HCT116 (cell line): ENCODE measurements around the gene KIRREL3. TPM values are rescaled to one million over a fixed set of nuclear protein-coding genes. Genes with fewer than 3 reads are reported as not detected.

ENCODE experiments used
- ATAC-seq: fragments of 200-7000 bp; cut with Tn5 transposase; 2 replicates; pipeline ENCODE4 v1.9.1; 2020; ENCODE audit warnings: mild to moderate bottlenecking, moderate library complexity
- BruUV-seq: library from RNA; stranded (reverse); fragments of 400-500 nt; replicated peaks from 2 replicates; lab custom pipeline; 2021; lab: Mats Ljungman, UMichigan
- CTCF ChIA-PET: fragments of 300-600 bp; sonication (Branson Sonifier 250); formaldehyde crosslinking; loops from one replicate; lab custom pipeline; 2021; ENCODE audit warnings: antibody characterized with exemption; lab: Charles Lee
- POLR2A ChIA-PET: fragments of 300-600, 350-600 bp; sonication (Branson Sonifier 250); formaldehyde crosslinking; loops from one replicate; lab custom pipeline; 2021; ENCODE audit warnings: antibody characterized with exemption; lab: Charles Lee
- RAD21 ChIA-PET, 2 experiments: fragments of 300-600 bp; sonication (Branson Sonifier 250); formaldehyde crosslinking; loops; one replicate each; lab custom pipeline; 2023; ENCODE audit warnings: low total read pairs in 2 of 2; ENCODE audit not compliant: uncharacterized antibody in 2 of 2, unreplicated experiment in 2 of 2, low non-redundant PET in 1 of 2; lab: Charles Lee
- DNase-seq: peaks from one replicate; pipeline ENCODE4 v3.0.0-alpha.2; 2010; ENCODE audit warnings: low read depth, low spot score
- H2AFZ ChIP-seq: fragments of 200-600 bp; shearing (Covaris generic), sonication (generic); 2 replicates; pipeline ENCODE4 v1.6.1; 2017; ENCODE audit warnings: low read depth, mixed run types, mixed read lengths, antibody characterized with exemption, low read length; ENCODE audit not compliant: poor library complexity, severe bottlenecking
- H3K27ac ChIP-seq: 2 replicates; pipeline ENCODE4 v1.5.1; 2012; ENCODE audit warnings: low read depth, low read length
- H3K27me3 ChIP-seq: fragments of 200-600 bp; sonication (generic); 2 replicates; pipeline ENCODE4 v1.6.1; 2016; ENCODE audit warnings: mixed run types, low read length, mixed read lengths; ENCODE audit not compliant: insufficient read depth
- H3K36me3 ChIP-seq, 2 experiments: fragments of 200-500 bp in 1 of 2; fragments of 200-600 bp in 1 of 2; sonication (Bioruptor generic) in 1 of 2; sonication (generic) in 1 of 2; 2 replicates each; pipeline versions ENCODE4 v1.5.1 to v1.6.1; 2014 to 2016; ENCODE audit warnings: low read length in 2 of 2, inconsistent platforms in 1 of 2, mixed read lengths in 1 of 2, mixed run types in 1 of 2; ENCODE audit not compliant: insufficient read depth in 2 of 2, control insufficient read depth in 1 of 2
- H3K4me1 ChIP-seq, 2 experiments: fragments of 200-600 bp in 1 of 2; sonication (generic) in 1 of 2; 2 replicates each; pipeline versions ENCODE4 v1.5.1 to v1.6.1; 2012 to 2017; ENCODE audit warnings: low read length in 2 of 2, inconsistent platforms in 1 of 2, mild to moderate bottlenecking in 1 of 2, mixed read lengths in 1 of 2, mixed run types in 1 of 2, moderate library complexity in 1 of 2; ENCODE audit not compliant: insufficient read depth in 2 of 2, control insufficient read depth in 1 of 2
- H3K4me2 ChIP-seq: fragments of 200-600 bp; sonication (generic); 2 replicates; pipeline ENCODE4 v1.6.1; 2017; ENCODE audit warnings: mixed run types, low read length, mixed read lengths
- H3K4me3 ChIP-seq, 2 experiments: fragments of 200-600 bp in 1 of 2; sonication (generic) in 1 of 2; replicated peaks in 1 of 2; 2 replicates each; pipeline ENCODE4 v1.5.1; 2011 to 2016; ENCODE audit warnings: low read length in 2 of 2, control low read depth in 1 of 2, low read depth in 1 of 2, mild to moderate bottlenecking in 1 of 2, mixed read lengths in 1 of 2, mixed run types in 1 of 2
- H3K79me2 ChIP-seq: fragments of 200-600 bp; sonication (generic); 2 replicates; pipeline ENCODE4 v1.6.1; 2017; ENCODE audit warnings: mild to moderate bottlenecking, mixed run types, low read length, moderate library complexity, mixed read lengths; ENCODE audit not compliant: insufficient read depth
- H3K9ac ChIP-seq: fragments of 200-600 bp; sonication (generic); 2 replicates; pipeline ENCODE4 v1.6.1; 2016; ENCODE audit warnings: low read length, mixed read lengths
- H3K9me2 ChIP-seq: fragments of 200-600 bp; sonication (generic), shearing (Covaris generic); 2 replicates; pipeline ENCODE4 v1.6.1; 2017; ENCODE audit warnings: mixed run types, mild to moderate bottlenecking, moderate library complexity; ENCODE audit not compliant: insufficient read depth
- H3K9me3 ChIP-seq, 2 experiments: fragments of 200-500 bp in 1 of 2; fragments of 200-600 bp in 1 of 2; sonication (Bioruptor generic) in 1 of 2; sonication (generic) in 1 of 2; 2 replicates each; pipeline ENCODE4 v1.6.1; 2014 to 2017; ENCODE audit warnings: low read length in 2 of 2, mixed read lengths in 2 of 2, inconsistent platforms in 1 of 2, low read depth in 1 of 2, mild to moderate bottlenecking in 1 of 2, mixed run types in 1 of 2, moderate library complexity in 1 of 2; ENCODE audit not compliant: control insufficient read depth in 1 of 2, insufficient read depth in 1 of 2
- H4K20me1 ChIP-seq: fragments of 200-600 bp; sonication (generic), shearing (Covaris generic); 2 replicates; pipeline ENCODE4 v1.6.1; 2017; ENCODE audit warnings: mixed run types, mild to moderate bottlenecking, moderate library complexity; ENCODE audit not compliant: insufficient read depth
- CEBPB ChIP-seq: IDR thresholded peaks from 2 replicates; pipeline ENCODE4 v1.6.1; 2012; ENCODE audit warnings: low read depth
- ELF1 ChIP-seq: IDR thresholded peaks from 2 replicates; pipeline ENCODE4 v1.6.1; 2012; ENCODE audit warnings: low read depth, borderline replicate concordance
- EZH2 ChIP-seq: fragments of 200-600 bp; sonication (generic); IDR thresholded peaks from 2 replicates; pipeline ENCODE4 v1.6.1; 2017; ENCODE audit warnings: antibody characterized with exemption, mixed run types
- FOSL1 ChIP-seq: IDR thresholded peaks from 2 replicates; pipeline ENCODE4 v1.6.1; 2012; ENCODE audit warnings: low read depth
- POLR2A ChIP-seq: IDR thresholded peaks from 2 replicates; pipeline ENCODE4 v1.7.0; 2011; ENCODE audit warnings: borderline replicate concordance; ENCODE audit not compliant: insufficient read depth, insufficient read length; ENCODE audit errors: extremely low read depth
- SP1 ChIP-seq: IDR thresholded peaks from 2 replicates; pipeline ENCODE4 v1.6.1; 2012; ENCODE audit warnings: low read depth
- SRF ChIP-seq: IDR thresholded peaks from 2 replicates; pipeline ENCODE4 v1.6.1; 2012; ENCODE audit warnings: low read depth
- YY1 ChIP-seq: IDR thresholded peaks from 2 replicates; pipeline ENCODE4 v1.6.1; 2011; ENCODE audit warnings: low read length, low read depth, moderate library complexity, mild to moderate bottlenecking; ENCODE audit not compliant: insufficient replicate concordance; ENCODE audit errors: extremely low read depth
- intact Hi-C: fragments of 100-400 bp; cut with micrococcal nuclease; formaldehyde crosslinking; loops from 2 replicates; pipeline ENCODE4 v1.10.0; 2022
- total RNA-seq: library from RNA; stranded (reverse); gene quantifications from one replicate; pipeline ENCODE4 v1.2.1, GENCODE V29; 2021; ENCODE audit not compliant: unreplicated experiment
- TF ChIP-seq, protein P1 (sequence below): IDR thresholded peaks from 2 replicates; pipeline ENCODE4 v1.6.1; 2011; ENCODE audit warnings: mild to moderate bottlenecking, low read length, moderate library complexity; ENCODE audit not compliant: insufficient replicate concordance; ENCODE audit errors: extremely low read depth
- TF ChIP-seq, protein P2 (sequence below): IDR thresholded peaks from 2 replicates; pipeline ENCODE4 v1.6.1; 2012
- TF ChIP-seq, protein P3 (sequence below): IDR thresholded peaks from 2 replicates; pipeline ENCODE4 v1.6.1; 2012

KIRREL3 gene
- total RNA-seq, 1 experiment from 2014 or later = not detected

DNA sequence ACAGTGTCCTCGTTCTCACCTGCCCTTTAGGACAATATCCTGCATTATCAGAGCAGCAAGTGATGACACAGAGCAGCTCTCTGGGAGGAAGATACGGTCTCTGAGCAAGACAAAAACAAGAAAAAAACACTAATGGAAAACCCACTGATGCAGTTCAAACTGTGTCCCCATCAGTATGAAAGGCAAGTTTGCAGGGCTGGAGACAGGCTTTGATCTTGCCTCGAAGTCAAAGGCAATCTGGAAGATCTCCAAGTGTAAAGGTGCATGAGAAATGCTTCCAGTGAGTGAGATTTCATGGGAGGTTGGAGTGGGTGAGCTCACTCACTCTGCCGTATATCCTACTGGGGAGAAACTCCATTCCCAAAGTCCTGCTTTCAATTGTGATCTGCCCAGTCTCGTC is 157.5 kb downstream of the KIRREL3 start:
- Histone ChIP-seq H3K4me3 (no peak overlapping the region), H3K4me2 (no peak overlapping the region), H3K4me1 (no peaks in the 10 kb centered on the region), H3K27ac (no peak overlapping the region), H2AFZ (no peak overlapping the region), H3K79me2 (no peaks in the 10 kb centered on the region), H3K27me3 (peaks cover 5% of the 10 kb centered on the region; the same call in 1 of the 2 replicates), H3K9me3 (no peaks in the 10 kb centered on the region), H3K9ac (no peak overlapping the region), H4K20me1 (no peaks in the 10 kb centered on the region), H3K9me2 (no peaks in the 10 kb centered on the region), H3K36me3 (no peaks in the 10 kb centered on the region)
- POLR2A ChIA-PET = no interaction called here
- BruUV-seq = no TSS peak
- DNase-seq = no peak
- RAD21 ChIA-PET = no interaction called here
- ATAC-seq = no peak
- CTCF ChIA-PET = no interaction called here
- intact Hi-C loops = no loop called here
- TF ChIP-seq, protein P1, sequence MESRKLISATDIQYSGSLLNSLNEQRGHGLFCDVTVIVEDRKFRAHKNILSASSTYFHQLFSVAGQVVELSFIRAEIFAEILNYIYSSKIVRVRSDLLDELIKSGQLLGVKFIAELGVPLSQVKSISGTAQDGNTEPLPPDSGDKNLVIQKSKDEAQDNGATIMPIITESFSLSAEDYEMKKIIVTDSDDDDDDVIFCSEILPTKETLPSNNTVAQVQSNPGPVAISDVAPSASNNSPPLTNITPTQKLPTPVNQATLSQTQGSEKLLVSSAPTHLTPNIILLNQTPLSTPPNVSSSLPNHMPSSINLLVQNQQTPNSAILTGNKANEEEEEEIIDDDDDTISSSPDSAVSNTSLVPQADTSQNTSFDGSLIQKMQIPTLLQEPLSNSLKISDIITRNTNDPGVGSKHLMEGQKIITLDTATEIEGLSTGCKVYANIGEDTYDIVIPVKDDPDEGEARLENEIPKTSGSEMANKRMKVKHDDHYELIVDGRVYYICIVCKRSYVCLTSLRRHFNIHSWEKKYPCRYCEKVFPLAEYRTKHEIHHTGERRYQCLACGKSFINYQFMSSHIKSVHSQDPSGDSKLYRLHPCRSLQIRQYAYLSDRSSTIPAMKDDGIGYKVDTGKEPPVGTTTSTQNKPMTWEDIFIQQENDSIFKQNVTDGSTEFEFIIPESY = no peak
- TF ChIP-seq YY1 = no peak
- TF ChIP-seq SRF = no peak
- TF ChIP-seq EZH2 = no peak
- TF ChIP-seq, protein P2, sequence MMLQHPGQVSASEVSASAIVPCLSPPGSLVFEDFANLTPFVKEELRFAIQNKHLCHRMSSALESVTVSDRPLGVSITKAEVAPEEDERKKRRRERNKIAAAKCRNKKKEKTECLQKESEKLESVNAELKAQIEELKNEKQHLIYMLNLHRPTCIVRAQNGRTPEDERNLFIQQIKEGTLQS = no peak
- no peak for TF ChIP-seq FOSL1
- TF ChIP-seq, protein P3, sequence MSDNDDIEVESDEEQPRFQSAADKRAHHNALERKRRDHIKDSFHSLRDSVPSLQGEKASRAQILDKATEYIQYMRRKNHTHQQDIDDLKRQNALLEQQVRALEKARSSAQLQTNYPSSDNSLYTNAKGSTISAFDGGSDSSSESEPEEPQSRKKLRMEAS = no peak
- TF ChIP-seq SP1 = no peak
- TF ChIP-seq CEBPB = no peak
- no peak for TF ChIP-seq POLR2A
- no peak for TF ChIP-seq ELF1
